GM20431 (cell line): ENCODE measurements around the gene CTSA.

ENCODE experiments used
- in situ Hi-C: fragments of 300-500 bp; cut with MseI, MboI; formaldehyde crosslinking; loops from one replicate; pipeline ENCODE4 v1.15.0; 2020; ENCODE audit warnings: low sequenced_read_pairs; ENCODE audit not compliant: unreplicated experiment

Gene CTSA

DNA sequence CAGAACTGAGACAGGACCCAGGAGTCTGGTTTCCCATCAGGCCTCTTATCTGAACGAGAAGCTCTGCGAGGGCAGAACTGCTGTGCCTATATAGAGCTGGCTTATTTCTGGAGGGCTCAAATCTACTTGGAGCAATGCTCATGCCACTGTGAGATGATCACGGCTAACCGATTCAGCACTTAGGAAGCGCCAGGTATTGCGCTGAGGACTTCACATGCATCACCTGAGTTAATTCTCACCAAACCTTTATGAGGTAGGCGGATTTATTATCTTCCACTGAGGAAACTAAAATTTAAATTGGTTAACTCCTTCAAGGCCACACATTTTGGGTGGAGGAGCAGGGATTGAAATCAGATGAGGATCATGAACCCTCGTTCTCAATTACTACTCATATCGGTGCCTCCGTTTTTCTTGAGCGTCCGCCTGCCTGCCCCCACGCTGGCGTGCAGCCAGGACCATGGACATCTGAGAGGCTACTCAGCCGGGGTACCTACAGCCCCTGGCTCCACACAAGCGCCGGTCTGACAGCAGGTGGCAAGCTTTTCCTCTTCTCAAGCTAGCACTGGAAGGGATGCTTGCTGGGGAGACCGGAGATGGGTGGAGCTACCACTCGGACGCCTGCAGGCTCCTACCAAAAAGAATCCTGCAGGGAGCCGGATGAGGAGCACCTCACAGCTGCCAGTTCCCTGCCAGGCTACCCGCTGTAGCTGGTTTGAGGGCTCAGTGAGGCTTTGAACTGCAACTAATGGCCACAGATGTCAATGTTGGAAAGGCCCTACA is 42.3 kb downstream of the CTSA start:
- in situ Hi-C loops = no loop called here

DNA sequence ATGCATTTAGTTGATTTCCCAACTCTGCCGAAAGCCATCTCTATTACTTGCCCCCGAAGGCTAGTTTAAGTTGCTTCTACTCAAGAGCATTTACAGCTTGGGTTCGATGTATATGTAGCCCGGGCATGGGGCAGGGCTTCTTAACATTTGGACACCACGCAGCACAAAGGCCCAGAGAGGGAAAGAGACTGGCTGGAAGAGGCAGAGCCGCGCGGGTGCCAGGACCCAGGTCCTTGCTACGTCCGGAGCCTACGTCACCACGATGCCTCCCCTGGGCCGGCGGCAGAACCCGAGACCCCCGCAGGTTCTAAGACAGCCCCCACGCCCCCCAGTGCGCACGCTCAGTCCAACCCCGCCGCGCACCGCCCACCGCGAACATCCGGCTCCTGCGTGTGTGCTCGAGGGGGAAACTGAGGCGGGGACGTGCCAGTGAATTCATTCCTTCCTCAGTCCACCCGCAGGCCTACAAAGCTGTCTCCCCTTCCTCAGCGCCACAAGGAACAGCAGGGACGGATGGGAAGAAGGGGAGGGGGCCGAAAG is 43.0 kb downstream of the CTSA start:
- in situ Hi-C loops = no loop called here

DNA sequence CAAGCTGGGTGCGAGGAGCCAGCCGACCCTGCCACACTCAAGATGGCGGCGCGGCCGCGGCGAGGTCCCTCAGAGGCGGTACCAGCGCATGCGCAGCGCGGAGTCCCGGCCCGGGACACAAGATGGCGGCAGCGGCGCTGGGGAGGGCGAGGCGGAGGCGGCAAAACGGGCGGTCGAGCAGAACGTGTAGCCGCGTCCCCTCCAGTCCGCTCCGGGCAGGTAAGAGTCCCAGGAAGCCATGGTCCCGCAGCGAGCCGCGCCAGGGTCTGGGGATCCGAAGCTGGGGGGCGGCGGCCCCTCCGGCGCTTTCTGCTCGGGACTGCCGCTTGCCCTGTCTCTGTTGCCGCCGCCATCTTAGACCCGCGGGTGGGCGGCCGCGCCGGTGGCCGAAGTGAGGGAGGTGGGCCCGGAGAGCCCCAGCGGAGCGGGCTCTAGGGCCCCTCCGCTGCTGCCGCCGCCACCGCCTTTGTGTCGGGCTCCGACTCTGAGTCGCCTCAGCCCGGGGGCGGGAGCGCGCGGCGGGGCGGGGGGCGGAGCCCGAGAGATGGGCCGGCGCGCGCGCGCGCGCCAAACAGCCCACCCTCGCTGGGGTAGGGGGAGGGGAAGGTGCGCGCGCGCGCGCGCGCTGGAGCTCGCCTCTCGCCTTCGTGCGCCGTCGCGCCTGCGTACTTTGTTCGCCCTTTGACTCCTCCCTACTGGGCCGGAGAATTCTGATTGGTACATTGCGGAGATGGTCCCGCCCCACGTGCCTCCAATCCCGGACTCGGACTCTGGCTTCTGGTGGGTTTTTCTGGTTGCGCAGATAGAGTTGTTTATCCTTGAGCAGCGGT is 43.7 kb downstream of the CTSA start, which contains the start of gene PCIF1:
PCIF1 (plus strand) TSS at position 98 of the 830 bp plus-strand sequence. CDS start 4,317 bp downstream, outside the sequence.
- in situ Hi-C loops = no loop called here

DNA sequence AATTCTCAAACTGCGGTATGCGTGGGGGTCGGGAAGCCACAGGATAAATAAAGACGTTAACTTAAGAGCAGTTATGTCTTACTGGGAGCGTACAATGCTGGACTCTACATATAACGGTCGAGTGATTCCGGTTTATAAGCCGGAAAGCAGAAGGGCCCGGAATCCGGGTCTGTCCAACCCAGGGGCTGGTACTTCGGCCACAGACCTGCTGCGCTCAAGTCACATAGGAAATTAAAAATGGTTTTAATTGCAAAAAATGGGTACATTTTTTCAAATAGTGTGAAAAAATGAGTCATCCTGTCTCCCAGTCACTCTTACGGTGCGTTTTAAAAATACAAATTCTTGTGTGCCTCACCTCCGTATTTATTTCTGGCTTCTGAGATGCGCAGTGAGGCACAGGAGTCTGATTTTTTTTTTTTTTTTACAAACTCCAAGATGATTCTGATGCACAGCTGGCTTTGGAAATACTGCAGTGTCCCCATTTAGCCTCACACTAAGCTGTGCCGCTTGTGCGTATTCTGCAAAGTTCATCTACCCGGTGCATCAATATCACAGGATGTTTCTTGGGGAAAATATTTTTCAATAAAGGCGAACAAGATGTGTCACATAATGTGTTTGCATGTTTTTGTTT is 44.4 kb downstream of the CTSA start:
- in situ Hi-C loops = no loop called here

DNA sequence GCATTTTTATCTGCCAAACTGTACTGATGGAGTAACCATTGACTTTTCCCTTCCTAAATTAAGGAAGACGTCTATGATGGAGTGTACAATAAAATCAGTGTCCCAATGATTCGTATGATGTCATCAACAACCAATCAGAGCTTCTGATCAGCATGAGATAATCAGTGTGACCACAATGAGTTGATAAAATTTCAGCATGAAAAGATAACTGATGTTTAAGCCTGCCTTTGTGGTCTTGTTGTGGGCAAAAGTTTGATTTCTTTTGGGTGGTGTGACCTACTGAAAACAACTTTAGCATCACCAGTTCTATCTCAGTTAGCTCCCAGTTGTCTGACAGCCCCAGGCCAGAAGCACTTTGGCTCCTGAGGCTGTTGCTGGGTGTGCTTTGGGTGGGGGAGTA is 46.6 kb downstream of the CTSA start:
- in situ Hi-C loops = no loop called here

DNA sequence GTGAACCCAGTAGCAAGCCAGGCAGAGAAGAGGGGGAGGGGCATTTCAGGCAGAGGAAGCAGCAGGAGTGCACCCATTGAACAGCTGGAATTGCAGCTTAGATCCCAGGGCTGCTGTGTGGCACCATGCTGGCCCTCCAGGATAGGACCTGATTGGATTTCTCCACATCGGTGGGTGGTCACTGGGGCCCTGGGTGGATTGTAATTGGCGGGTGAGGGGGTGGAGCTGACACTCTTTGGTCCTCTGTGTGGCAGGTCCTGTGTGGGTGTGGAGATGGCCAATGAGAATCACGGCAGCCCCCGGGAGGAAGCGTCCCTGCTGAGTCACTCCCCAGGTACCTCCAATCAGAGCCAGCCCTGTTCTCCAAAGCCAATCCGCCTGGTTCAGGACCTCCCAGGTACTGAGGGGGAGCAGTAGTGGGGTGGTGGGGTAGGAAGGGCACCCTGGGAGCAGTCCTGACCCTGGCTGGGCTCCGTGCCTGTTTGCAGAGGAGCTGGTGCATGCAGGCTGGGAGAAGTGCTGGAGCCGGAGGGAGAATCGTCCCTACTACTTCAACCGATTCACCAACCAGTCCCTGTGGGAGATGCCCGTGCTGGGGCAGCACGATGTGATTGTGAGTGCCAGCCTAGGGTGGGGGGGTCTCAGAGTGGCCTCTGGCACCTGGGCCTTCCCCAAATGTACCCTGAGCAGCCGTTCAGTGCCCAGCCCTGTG is 47.7 kb downstream of the CTSA start:
- in situ Hi-C loops = no loop called here

DNA sequence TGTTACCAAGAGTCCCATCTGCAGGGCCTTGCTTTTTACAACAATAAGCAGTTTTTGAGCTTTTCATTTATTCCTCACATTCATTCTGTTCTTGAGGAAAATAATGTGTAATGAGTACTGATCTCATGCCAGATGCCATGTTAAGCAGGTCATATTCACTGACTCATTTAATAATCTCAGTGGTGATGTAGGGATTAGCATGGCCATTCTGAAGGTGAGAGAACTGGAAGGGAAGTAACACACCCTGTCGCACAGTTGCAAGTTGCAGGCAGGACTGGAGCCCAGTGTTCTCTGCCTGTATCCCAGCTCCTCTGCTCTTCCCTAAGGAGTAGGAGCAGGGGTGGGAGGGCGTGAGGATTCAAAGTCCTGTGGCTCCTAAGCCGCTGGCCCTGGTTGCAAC is 48.9 kb downstream of the CTSA start:
- in situ Hi-C loops = no loop called here

DNA sequence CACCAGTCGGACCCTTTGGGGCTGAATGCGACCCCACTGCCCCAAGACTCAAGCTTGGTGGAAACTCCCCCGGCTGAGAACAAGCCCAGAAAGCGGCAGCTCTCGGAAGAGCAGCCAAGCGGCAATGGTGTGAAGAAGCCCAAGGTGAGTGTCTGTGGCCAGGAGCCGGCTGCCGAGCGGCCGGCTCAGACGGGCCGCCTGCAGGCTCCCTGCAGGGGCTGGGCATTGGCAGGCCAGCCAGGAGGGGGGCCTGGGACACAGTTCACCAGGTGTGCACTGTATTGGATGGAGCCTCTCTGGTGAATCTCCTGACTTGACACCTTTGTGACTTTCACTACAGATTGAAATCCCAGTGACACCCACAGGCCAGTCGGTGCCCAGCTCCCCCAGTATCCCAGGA is 49.3 kb downstream of the CTSA start:
- in situ Hi-C loops = no loop called here

DNA sequence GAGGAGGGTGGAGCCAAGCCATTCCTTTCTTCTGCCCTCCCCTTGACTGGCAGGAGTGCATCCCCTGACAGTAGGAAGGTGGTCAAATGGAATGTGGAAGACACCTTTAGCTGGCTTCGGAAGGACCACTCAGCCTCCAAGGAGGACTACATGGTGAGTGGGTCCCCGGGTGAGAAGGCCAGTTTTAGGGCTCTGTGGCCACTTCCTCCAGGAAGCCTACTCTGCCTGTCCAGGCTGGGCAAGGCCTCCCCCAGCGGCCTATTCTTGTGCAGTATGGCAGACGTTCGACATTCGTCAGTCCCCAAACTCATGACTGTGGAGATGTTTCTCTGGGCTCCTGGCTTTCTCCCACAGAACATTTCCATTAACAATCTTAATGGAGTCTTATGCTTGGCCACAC is 52.5 kb downstream of the CTSA start:
- in situ Hi-C loops = no loop called here

DNA sequence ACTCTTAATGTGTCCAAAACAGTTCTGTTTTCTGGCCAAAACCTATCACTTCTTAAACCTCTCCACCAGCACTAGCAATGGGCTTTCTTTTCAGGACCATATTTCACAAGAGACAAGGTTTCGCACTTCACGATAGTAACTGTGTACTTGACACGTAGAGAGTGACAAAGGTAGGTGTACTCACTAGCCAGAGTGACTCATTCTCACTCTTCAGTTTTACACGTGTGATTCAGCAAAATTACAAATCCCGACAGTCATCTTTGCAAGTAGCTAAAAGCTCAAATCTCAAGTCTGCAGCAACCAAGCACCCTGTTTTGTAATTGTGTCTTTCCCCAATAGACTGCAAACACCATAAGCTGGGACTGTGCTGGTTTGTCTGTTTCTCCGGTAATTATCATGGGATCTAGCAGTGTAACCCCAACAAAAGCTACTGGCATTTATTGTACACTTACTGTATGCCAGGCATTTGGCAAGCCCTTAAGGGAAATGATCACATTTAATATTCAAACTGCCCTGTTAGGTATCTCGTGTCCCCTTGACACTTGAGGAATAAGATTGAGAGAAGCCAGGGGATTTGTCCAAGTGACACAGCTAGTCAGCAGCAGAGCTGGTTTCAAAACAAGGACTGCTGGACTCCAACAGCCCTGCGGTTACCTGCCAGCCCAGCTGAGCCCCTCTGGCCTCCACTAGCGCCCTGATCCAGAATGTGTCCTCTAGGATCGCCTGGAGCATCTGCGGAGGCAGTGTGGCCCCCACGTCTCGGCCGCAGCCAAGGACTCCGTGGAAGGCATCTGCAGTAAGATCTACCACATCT is 53.2 kb downstream of the CTSA start:
- in situ Hi-C loops = no loop called here

DNA sequence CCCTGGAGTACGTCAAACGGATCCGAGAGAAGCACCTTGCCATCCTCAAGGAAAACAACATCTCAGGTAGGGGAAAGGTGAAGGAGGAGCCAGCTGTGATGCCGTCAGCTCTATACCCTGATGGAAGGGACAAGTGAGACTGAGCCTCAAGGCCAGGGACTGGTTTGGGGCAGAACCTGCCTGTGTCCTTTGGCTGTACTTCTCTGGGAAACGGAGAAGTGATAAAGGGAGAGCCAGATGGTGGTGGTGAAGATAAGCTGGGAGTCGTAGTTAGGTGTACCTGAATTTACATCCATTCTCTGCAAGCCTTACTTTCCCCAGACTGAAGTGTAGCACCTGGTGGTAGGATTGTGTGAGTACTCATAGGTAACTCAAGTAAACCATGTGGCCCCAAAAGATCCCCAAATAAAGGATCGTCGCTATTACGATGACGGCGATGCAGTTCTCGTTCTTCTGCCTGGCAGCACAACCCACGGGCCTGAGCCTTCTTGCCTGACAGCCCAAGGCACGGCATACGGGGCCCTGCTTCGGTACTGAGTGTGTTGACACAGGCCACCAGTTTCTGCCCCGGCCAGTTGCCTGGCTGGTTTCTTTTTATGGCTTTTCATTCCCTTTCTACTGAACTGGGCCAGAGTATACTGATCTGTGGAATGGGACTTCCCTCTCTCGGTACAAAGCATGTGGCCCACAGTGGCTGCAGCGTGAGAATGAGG is 54.0 kb downstream of the CTSA start:
- in situ Hi-C loops = no loop called here

DNA sequence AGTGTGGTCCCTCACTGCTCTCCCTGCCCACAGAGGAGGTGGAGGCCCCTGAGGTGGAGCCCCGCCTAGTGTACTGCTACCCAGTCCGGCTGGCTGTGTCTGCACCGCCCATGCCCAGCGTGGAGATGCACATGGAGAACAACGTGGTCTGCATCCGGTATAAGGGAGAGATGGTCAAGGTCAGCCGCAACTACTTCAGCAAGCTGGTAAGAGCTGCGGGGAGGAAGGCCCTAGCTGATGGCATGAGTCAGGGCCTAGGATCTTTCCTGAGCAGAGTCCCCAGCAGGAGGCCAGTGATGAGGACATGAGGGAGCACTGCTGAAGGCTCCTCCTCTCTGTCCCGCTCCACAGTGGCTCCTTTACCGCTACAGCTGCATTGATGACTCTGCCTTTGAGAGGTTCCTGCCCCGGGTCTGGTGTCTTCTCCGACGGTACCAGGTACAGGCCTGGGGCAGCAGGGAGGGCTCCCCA is 54.6 kb downstream of the CTSA start:
- in situ Hi-C loops = no loop called here

DNA sequence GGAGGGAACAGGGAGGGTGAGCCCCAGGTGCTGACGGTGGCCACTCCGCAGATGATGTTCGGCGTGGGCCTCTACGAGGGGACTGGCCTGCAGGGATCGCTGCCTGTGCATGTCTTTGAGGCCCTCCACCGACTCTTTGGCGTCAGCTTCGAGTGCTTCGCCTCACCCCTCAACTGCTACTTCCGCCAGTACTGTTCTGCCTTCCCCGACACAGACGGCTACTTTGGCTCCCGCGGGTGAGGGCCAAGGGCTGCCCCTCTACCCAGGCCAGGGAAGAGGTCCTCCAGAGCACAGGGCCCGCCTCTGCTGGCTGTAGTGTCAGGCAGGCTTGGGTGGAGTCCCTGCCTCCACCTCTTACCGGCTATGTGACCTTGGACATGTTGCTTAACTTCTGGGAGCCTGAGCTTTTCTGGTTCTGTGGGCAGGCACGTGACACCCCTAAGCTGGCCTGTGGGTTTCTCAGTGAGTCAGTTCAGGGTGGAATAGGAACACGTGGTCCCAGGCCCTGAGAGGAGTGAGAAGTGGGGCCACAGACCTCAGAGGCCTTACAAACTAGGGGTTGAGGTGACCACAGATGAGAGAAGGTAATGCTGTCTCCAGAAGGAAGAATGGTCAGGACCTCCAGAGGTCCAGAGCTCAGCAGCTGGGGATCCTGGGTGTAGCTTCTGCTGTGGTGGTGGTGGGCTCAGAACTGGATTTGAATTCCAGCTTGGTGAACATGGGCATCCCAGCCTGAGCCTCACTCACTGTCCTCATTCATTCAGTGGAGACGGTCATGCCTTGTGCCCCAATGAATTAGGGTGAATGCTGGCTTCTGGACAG is 55.2 kb downstream of the CTSA start:
- in situ Hi-C loops = no loop called here

DNA sequence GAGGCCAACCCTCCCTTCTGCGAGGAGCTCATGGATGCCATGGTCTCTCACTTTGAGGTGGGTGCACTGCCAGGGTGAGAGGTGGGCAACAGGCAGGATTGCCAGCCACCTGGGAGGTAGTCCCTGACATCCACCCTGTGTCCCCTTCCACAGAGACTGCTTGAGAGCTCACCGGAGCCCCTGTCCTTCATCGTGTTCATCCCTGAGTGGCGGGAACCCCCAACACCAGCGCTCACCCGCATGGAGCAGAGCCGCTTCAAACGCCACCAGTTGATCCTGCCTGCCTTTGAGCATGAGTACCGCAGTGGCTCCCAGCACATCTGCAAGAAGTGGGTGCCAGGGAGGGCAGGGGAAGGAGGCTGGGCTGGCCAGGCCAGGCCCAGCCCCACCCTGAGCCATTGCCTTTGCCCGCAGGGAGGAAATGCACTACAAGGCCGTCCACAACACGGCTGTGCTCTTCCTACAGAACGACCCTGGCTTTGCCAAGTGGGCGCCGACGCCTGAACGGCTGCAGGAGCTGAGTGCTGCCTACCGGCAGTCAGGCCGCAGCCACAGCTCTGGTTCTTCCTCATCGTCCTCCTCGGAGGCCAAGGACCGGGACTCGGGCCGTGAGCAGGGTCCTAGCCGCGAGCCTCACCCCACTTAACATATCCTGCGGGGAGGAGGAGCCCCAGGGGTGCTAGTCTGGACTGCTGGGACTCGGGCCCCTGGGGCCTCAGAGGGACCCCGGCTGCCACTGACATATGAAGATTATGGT is 56.2 kb downstream of the CTSA start:
- in situ Hi-C loops = no loop called here

DNA sequence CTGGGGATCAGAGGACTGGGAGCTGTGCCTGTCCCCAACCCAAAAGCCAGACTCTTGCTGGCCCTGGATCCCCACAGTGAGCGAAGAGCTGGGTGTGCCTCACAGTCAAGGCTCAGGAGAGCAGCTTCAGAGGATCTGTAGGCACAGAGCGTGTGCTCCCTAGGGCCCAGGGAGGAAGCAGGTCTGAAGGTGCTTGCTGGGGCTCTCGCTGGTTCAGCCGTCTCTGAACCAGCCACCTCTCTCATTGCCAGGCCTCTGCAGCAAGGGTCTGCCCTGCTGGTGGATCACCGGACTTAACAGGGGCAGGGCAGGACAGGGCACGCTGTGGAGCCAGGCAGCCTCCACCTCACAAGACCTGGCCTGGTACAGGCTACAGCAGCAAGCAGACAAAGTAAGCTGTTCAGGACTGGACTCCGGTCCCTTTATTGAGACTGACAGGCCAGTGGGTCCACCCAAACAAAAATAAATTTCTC is 57.2 kb downstream of the CTSA start:
- in situ Hi-C loops = no loop called here
